COR-L47 (cell line): Measurements from ENCODE around the gene COPS7A.

Experiments used
- DNase-seq: peaks from one replicate; lab custom pipeline; 2025; lab: John Stamatoyannopoulos, UW

The COPS7A gene

GRCh38 chr12:6750506-6750905 is 26.7 kb downstream of the COPS7A start:
- DNase-seq, result no peak

- no peak for DNase-seq
Measured at GRCh38 chr12:6751767-6752166, 27.9 kb downstream of the COPS7A start.

GRCh38 chr12:6752167-6752920 is 28.5 kb downstream of the COPS7A start:
- DNase-seq, result peak; percentile 23

GRCh38 chr12:6752921-6753771 is 29.3 kb downstream of the COPS7A start, which contains the start of gene MLF2:
TSS of gene MLF2 (minus strand) at chr12:6753141. CDS start at chr12:6752334, 807 bp downstream.
- peak; percentile 81 for DNase-seq

DNA sequence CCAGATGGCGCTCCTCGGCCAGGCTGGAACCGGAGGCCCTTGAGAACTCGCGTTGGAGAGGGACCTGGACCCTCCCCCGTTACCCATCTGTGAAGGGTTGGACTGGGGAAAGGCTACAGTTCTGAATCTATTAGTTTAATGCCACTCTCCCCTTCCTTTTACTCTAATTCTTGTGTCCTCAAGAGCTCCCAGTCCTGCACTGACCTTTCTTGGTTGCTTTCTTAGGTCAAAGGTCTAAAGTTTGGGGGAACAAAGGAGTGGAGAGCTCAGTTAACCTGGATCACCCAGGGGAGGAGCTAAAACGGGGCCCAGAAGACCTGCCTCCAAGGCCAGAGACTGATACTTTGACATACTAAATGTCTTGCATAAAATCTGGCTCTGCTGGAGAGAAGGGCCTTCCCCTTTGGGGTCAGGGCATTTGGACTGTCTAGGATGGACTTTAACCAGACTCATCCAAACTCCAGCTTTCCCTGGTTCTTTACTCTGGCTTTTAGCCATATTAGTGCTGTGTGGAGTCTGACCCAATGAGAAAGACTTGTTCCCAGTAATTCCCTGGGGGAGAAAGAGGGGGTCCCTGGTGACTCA is 30.0 kb downstream of the COPS7A start:
- DNase-seq, result no peak

DNA sequence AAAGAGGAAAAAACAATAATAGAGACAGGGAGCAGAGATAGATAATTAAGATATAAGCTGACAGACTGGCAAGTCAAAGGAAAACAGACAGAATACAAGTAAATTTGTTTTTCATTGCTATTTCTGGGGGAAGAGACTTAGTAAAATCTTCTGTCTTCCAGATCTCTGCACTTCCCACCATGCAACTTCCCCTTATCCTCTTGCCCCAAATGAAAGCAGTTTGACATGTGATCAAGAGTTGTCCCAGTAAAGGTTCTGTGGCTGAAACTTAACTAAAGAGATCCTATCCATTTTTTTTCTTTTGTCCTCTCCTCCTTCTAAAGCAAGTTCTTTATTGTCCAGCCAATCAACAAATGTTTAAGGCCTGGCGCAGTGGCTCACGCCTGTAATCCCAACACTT is 30.6 kb downstream of the COPS7A start:
- DNase-seq, result no peak

DNA sequence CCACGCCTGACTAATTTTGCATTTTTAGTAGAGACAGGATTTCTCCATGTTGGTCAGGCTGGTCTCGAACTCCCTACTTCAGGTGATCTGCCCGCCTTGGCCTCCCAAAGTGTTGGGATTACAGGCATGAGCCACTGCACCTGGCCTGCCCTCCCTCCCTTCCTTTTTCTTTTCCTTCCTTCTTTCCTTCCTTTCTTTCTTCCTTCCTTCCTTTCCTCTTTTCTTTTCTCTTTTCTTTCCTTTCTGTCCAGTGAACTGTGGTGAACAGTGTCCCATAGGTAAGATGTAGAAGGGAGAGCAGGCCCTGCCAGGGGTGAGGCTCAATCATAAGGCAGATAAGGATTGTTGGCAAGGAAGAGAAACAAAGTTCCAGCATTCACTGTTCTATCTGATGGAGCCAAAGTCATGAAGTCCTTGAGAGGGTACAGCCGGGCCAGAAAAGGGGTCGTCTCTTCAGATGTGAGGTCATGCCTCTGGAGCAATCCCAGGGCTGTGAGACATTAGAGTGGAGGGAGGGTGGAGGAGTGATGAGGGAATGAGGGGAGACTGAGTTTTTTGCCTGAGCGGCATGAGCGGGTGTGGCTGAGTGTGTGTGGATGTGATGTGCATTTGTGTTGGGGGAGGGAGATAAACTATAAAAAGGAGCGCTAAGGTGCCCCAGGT is 33.3 kb downstream of the COPS7A start:
- DNase-seq, result no peak

GRCh38 chr12:6758506-6759095 is 34.8 kb downstream of the COPS7A start:
- no peak for DNase-seq

GRCh38 chr12:6759741-6760140 is 35.9 kb downstream of the COPS7A start:
- DNase-seq, result no peak

GRCh38 chr12:6763380-6763779 is 39.5 kb downstream of the COPS7A start:
- no peak for DNase-seq

DNA sequence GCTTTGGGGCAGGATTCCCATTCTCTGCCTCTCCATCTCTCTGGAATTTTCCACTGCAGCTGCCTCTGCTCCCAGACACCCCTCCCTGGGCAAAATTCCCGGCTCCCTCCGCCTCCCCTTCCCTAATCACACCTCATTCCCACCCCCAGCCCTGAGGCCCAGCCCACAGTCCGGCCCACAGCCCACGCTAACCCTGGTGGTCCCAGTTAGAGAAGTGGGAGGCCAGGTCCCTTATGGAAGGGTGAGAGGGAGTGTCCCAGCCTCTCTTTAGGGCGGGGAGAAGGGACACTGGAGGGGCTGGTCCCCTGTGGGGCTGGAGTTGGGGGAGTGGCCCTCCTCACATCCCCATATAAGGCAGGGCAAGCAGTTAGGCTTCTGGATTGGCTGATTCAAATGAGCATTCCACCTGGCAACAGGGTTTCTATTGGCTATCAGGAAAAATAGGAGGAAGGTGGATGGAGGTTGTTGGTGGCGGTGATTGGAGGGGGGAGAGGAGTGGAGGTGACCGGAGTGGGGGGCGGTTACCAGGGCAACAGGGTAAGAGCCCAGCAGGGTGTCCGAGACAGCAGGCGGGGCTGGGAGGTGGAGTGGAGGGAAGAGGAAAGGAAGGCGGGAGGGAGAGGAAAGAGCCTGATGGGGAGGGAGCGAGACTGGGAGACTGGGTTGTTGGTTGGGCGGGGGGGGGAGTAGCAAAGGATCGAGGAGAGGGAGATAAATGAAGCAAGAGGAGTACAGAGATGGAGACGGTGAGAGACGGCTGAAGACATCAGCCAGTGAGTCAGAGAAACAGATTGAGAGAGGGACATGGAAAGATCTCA is 40.4 kb downstream of the COPS7A start:
- peak; percentile 89 for DNase-seq

GRCh38 chr12:6765048-6765633 is 41.3 kb downstream of the COPS7A start:
- DNase-seq, result no peak

GRCh38 chr12:6765634-6766581 is 42.1 kb downstream of the COPS7A start, which contains the start of gene PTMS:
TSS of gene PTMS (plus strand) at chr12:6766363. CDS start at chr12:6766706, 343 bp downstream.
- DNase-seq, result peak; percentile 69

DNA sequence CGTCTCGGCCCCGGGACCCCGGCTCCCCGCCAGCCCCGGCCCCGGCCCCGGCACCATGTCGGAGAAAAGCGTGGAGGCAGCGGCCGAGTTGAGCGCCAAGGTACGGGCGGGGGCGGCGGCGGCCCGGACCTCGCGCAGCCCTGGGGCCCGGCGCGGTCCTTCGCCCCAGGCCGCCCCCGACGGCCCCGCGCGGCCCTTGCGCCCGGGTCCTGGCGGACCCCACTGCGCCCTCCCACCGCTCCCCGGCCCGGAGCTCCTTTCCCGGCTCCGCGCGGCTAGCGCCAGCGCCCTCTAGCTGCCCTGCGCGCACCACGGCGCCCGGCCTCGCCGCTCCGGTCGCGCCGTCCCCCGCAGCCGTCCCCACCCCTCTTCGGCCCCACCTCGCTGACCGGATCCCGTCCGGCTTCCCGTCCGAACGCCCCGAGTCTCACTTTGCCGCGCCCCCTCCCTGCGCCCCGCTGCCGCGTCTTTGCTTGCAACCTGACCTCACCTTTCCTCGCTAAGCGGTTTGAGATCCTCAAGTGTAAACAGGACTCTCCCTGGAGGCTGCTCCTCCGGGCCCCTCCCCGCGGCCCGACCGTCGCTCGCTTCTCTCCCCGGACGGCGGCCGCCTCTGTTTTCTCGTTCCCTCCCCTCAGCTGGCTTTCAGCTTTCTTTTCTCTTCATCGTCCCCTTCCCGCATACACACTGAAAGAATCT is 43.0 kb downstream of the COPS7A start:
- DNase-seq, result peak; percentile 38

DNA sequence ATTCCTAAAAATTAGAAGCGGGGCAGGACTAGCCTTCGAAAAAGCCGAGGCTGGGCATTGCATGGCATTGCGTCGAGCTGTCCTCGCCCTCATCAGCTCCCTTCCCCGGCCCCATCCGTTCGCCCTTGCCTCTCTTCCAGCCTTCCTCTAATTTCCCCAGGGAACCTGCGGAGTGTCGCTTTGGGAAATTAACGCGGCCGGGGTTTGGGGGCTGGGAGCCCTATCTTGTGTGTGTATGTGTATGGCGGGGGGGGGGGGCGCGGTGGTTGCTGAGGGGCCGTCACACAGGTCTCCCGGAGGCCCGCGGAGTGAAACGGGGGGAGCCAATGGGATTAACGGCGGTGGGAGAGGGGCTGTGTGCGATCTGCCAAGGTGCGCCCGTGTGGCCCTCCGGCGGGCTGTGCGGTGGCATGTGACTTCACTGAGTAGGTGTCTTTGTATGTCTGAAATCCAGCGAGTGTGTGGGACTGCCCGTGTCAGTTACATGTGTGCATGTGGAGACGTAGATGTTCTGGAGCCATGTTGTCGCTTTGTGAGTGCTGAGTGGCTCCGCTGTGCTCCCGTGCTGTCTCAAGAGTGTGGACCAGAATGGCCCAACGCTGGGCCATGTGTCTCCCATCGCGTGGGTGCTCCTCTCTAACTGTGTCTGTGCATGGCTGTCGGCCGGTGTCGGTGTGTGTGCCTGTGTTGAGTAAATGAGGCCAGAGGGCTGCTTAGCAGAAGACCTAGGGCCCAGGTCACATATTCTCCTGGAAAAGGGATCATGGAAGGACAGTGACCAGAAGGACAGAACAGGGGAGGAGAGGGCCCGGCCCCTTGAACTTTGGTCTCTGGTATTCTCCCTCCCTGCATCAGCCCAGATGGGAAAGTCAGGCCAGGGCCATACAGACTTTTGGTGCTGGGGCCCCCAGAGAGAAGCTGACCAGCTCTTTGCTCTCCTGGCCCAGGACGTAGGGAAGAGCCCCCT is 43.8 kb downstream of the COPS7A start:
- DNase-seq, result no peak

DNA sequence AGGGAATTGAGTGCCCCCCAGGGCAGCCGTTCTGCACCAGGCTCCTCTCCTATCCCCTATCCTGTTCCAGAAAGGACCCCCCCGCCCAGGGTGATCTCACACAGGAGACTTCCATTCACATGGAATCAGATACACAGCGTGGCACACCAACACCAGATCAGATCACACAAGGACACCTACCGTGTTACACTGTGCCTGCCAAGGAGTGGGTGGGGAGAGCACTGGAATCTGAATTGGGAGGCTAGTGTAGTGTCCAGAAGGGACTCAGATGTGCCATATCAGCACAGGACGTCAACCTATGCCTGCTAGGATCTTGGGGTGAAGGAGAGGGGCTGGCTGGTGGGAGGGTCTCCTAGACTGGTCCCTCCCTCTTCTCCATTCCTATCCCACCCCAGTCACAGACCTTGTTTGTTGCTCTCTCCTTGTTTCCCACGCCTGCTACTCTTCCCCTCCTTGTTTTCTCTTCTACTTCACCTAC is 44.6 kb downstream of the COPS7A start:
- no peak for DNase-seq

GRCh38 chr12:6768990-6769389 is 45.1 kb downstream of the COPS7A start:
- DNase-seq, result no peak
